ENCODE results near the gene RASGEF1B.

The RASGEF1B gene

DNA sequence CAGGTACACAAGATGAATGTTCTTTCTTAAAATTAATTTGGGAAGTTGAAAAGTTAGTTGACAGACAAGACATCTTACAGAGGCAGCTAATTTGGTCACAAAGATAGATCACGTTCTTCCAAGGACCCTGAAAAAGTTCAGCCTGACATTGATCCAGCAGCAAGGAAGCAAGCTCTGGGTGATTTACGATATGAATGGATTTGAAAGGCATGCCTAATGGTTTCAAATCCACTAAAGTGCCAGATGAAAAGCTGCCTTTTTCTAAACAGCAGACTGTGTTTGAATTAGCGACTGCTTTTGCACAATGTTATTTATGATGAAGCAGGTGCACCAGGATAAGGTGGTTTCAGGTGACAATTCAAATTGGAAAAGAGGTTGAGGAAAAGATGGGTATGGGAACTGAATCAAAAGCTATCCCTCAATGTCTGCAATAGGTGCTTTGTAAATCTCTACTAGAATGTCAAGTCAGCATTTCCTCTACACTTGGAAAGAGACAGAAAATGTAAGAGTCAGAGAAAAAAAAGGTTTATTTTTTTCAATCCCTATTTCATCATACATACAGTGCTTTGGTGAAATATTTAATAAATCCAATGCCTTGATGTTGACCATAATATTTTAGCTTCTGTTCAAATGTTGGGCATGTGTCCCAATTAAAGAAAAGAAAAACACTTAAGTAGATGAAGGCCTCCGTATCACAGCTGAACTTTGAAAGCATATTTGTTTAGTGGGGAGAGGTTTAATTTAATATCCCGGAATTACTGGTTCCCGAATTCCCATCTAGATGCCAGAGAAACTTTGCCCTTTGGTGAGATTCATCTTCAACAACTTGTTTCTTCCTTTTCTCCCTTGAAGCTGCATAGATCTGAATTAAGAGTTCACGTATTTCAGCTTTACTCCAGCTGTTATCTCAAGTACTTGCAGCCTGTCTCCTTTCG is 6.0 kb downstream of the RASGEF1B start:
- no peak for DNase-seq (ENCODE audit: low read depth)

DNA sequence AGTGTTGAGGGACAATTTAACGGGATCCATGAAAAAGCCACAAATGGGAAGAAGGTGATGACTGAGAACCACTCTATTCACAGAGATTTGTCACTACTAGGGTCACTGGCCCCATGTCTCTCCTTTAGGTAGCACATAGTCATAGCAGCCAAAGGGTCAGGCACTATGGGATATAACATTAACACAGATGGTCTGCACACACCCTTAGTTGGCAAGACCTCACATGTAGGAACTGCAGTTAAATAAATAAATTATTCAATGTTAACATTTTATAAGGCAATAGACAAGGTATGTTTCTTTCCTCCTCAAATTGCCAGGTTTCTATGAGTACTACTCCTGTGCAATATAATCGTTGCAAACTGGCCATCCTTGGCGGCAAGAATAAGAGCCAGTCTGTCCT is 10.9 kb downstream of the RASGEF1B start:
- no peak for DNase-seq (ENCODE audit: low read depth)

DNA sequence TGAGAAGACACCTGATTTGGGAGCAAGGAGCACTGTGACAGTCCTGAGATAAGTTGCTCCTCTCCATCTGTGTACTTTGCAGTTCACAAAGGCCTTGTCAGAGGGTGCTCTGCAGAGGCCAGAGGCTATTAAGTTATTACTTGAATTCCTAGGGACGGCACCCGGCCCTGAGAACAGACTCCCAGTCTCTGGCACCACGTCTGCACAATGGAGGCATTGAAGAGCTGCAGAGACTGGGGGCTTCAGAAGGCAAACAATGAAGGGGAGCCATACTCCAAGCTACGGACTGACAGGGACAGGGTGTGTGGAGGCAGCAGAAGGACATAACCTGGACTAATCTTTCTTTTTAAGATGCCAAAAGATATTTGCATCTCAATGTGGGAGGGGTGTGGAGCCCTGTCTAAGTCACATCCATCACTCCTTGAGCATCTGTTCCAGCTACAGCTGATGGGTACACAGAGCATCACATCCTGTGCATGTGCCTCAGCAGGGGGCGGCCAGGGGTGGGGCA is 11.5 kb downstream of the RASGEF1B start:
- DNase-seq (ENCODE audit: low read depth) = no peak

DNA sequence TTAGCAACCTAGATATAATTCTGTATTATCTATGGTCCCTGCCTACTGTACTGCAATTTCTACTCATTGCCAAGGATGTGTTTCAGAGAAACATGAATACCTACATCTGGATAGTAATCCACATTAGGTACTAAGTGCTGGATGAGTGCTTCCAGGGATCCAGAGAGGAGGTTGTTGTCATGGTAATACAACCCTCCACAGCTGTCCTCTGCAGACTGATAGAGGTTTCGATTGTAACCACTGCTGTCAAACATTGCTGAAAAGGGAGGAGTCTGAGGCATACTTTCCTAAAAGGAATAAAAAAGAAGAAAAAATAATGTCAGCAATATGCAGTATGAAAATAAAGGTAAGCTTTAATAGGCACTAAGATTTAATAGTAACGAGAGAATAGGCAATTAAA is 12.5 kb downstream of the RASGEF1B start:
- DNase-seq (ENCODE audit: low read depth) = no peak

DNA sequence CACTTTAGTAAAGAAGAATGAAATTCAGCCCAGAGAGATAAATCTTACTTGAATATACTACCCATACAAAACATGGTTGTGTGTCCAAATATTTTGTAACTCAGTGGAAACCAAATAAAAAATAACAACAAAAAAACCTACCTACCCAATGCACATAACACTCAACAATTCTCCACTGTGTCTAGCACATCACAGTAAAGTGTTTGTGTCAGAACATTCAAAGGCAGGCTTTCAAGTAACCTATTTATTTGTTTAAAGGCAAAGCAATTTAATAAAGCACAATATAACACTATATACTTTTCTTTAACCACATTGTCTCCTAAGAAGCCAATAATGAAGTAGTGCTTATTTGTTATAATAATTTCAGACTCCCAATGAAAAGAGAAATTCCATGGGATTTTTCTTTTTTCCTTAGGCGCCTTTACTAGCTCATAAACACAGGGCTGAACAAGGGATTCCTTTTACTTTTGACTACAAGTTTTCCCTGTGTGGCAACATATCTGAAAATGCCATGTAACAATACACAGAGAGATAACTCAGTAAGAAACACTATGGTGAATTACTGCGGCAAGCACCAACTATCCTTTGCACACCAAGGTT is 13.7 kb downstream of the RASGEF1B start:
- DNase-seq (ENCODE audit: low read depth) = no peak

DNA sequence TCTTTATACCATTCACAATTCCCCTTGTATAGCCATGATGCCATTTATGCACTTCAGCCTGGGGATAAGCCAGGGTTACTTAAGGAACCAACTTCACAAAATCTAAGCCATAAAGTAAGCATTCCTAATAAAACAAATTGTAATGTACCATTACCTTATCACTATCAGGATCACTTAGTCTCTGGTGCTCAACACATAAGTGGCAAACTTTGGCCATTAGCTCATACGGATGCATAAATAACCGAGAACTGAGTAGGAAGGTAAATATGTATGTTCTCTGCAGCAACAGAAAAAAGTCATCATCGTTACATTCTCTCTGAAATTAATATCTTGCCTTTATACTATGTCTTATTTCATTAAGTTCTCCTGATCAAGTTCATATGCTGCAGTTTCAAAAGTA is 14.4 kb downstream of the RASGEF1B start:
- DNase-seq (ENCODE audit: low read depth) = no peak

DNA sequence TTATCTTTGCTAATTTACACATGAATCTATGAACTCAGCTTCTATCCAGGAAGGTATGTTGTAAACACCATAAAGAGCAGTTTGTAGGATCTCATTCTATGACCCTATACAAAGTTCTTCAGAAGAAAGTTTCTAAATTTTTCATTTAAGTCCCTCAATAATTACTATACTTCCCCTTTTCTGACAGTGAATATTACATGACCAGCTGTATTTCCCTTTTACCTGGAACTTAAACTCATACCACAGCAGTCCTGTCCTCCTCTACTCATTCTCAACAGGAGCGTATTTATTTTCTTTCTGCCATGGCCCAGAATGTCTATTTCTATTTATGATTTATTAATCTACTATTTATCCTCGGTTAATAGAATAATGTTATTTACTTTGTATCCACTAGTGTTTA is 15.8 kb downstream of the RASGEF1B start:
- no peak for DNase-seq (ENCODE audit: low read depth)

DNA sequence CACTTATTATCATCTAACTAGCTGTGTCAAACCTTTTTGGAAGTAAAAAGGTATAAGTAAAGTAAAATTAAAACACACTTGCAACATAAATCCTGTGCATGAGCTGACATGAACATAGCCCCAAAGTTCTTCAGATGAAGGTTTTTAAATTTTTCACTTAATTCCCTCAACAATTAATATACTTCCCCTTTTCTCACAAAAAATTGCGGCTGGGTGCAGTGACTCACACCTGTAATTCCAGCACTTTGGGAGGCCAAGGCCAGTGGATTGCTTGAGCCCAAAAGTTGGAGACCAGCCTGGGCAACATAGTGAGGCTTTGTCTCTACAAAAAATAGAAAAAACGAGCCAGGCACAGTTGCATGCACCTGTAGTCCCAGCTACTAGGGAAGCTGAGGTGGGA is 16.8 kb downstream of the RASGEF1B start:
- no peak for DNase-seq (ENCODE audit: low read depth)

DNA sequence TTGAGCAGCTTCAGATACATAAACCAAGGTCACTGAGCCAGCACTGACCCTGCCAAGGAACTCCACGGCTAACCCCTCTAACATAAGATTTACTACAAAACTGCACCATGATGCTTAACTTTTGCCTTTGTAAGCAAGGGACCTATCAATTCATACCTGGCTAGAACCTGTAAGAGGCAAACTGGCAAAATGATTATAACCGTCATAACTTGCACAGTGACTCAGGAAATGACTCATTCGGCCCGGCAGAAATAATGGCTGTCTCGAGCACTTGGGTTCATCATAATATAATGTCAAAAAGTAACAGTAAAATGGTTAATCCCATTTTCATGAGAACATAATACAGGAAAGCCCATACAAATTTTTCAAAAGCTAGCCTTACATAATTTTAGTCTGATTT is 17.2 kb downstream of the RASGEF1B start:
- DNase-seq (ENCODE audit: low read depth) = no peak

DNA sequence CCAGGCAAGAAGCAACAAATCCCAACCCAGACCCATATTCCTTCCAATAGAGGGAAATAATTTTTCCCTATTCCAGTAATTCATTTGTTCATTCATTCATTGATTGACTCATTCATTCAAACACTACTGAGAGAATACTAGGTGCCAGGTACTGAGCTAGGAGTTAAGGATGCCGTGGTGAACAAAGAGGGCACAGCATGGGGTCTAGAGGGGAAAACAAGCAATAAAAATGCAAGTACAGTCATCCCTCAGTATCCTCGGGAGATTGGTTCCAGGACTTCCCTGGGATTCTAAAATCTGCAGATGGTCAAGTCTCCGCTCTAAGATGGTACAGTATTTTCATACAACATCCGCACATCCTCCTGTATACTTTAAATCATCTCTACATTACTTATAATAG is 18.7 kb downstream of the RASGEF1B start:
- DNase-seq (ENCODE audit: low read depth) = no peak

DNA sequence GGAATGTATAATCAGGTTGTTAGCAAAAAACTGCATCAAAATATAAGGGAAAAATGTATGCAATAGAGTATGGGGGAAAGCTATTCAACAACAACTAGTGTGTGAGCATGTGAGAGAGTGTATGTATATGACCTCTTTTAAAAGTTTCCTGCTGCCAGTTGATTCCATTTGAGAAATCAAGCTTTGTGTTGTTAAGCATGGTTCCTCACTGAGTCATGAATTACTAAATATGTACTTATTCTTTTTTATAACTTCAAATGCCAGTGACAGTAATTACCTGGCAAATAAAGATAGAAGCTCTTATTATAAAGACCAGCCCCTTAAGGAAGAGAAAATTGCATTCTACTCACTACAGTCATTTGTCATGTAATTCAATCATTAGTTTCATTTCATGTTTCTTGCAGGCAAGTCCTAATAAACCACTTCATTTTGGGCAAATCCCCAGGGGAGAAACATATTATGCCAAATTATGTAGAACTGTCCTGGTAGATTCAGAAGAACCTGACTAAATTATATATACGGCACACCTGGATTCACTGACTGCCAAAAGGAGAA is 19.2 kb downstream of the RASGEF1B start:
- DNase-seq (ENCODE audit: low read depth) = no peak

DNA sequence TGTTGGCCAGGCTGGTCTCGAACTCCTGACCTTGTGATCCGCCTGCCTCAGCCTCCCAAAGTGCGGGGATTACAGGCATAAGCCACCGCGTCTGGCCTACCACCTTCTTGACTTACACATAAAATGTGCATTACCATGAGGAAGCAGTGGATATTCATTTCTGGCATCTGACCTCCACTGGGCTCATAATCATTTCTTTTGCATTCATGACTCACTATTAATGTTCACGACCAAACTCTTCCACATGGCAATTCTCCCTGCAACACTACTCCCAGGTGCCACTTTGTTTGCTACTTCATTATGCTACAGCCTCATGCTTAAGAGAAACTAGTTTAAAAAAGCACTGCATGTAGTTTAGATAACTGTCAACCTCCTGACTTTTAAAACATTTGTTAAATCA is 22.7 kb downstream of the RASGEF1B start:
- no peak for DNase-seq (ENCODE audit: low read depth)

DNA sequence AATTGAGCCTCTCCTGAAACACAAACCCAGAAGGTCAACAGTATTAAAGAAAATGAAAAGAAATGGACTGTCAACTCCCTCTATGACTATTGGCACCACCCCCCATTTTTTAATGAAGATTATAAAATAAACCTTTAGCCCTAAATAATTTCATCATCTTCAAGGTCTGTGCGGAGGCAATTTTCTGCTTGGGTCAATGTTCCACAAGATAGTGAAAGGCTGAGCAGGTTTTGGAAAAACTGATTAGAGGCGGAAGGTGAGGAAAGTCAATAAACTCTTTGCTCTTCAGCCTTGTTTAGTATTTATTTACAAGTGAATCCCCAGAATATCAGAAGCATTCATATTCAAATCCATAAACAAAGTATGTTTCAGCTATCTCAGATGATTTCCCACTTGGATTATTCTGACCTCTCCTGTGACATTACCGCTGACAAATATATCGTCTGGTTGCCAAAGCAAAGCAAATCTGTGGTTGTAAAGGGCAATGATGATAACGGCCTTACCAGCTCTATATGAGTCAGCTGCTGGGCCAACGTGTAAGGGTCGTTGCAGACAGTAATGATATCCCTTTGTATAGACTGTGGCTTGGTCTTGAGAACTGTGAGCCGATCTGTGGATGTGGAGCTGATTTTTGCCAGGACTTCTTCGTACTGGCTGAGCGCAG is 24.0 kb downstream of the RASGEF1B start:
- DNase-seq (ENCODE audit: low read depth) = no peak

DNA sequence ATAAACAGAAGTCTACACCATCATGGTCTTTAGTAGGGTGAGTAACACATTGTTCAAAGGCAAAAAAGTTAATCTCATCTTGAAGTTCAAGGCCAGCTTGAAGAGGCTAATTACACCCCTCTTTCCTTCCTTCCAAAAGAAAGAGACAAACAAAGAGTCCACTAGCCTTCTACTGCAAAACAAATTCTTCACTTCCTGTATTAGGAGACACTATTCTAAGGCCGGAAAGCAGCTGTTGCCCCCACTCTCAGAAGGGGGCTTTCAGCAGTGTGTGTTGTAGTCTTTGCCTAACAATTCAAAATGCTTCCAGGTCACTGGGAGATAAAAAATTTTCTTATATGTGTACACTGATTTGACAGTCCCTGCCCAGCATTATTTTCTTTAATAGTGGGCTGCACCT is 25.1 kb downstream of the RASGEF1B start:
- DNase-seq (ENCODE audit: low read depth) = no peak

DNA sequence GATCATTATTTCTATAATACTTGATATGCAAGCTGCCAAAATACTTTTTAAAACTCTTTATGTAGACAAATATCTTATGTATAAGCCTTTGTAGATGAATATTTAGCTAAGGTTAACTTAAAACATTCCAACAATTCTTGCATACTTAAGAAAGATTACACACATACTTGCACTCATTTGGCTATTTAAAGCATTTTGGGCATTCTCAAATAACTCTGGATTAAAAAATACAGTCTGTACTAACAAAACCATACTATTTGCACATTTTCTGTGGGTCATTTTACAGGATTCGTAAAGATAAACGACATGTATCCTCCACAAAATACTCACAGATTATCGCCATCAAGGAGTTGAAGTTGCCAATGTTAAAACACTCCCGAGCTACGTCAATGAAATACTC is 26.5 kb downstream of the RASGEF1B start:
- DNase-seq (ENCODE audit: low read depth) = no peak

DNA sequence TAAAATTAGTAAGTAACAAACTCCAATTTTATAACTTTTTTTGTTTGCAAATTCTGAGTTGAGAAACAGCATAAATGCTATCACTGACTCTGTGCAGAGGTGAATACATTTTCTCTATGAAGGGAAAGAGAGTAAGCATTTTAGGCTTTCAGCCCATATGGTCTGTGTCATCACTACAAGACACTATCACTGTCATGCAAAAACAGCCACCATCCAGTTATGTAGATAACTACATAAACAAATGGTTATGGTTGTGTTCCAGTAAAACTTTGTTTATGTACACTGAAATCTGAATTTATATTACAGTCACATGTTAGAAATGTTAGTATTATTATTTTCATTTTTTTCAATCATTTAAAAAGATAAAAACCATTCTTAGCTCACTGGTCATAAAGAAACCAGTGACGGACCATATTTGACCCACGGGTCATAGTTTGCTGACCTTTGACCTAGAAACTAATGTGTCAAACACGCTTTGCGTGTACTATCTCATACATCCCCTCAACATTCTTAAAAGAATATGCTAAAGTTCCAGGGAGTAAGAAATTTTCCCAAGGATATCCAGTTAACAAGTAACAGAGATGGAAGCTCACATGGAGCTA is 29.1 kb downstream of the RASGEF1B start:
- DNase-seq (ENCODE audit: low read depth) = no peak

DNA sequence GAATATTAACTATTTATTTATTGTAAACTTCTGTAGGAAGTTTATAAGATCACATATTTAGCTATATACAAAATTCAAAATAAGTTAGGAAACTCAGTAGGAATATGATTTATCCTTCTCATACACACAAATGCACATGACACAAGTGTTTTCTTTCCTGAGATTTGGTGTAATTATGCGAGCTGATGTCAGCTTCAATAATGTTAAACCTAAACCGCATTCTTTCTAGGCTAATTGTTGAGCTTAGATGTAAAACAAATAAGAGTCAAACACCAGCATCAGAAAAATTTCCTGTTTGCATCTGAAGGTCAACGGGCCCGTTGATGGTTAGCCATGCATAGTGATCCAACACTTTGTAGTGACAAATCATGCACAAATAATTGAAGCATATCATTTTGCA is 30.8 kb downstream of the RASGEF1B start:
- no peak for DNase-seq (ENCODE audit: low read depth)

DNA sequence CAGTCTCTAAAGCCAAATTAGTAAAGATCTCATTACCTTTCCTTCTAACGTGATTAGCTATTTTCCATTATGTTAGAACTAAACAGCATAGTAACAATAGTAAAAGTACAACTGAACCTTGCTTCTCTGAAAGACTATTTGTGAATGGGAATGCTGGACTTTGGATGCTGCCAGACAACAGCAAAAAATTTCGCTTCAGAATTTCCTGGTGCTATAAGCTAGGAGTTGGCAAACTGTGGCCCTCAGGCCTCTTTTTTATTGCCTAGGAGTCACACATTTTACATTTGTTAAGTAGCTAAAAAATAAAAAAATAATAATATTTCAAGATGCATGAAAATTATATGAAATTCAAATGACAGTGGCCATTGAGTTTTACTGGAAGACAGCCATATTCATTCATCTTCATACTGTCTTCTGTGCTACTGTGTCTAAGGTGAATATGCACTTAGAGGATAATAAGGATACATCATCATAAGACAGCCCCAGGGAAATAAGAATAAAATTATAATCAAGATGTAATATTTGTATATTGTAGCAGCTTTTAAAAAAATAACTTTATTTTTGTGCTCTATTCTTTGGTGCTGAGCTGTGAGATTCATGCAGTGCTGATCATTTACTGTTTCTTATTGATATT is 34.6 kb downstream of the RASGEF1B start:
- no peak for DNase-seq (ENCODE audit: low read depth)

DNA sequence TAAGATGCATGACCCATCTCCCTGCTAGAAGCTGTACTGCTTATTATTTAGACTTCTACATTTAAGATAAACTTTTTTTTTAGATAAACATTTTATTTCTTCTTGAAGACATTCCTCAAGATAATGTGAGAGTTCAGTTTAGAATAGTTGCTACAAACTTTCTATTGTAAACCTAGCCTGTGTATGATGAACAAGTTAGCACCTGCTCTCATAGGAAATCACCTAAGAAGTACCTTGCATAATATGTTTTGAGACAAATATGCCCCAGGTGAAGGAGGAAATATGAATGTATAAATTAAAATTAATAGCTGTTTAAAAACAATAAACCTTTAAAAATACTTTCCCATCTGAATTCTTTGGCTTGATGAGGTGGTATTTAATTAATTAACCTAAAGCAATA is 35.6 kb downstream of the RASGEF1B start:
- no peak for DNase-seq (ENCODE audit: low read depth)

DNA sequence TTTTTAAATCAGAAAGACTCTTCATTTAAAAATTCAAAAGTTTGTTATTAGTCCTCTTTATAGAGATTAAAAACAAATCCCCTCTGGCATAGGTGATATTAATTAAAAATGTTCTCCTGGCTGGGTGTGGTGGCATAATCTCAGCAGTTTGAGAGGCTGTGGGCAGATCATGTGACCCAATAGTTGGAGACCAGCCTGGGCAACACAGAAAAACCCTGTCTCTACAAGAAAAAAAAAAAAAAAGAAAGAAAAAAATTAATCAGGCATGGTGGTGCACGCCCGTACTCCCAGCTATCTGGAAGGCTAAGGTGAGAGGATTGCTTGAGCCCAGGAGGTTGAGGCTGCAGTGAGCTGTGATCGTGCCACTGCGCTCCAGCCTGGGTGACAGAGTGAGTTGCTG is 38.9 kb downstream of the RASGEF1B start:
- no peak for DNase-seq (ENCODE audit: low read depth)

DNA sequence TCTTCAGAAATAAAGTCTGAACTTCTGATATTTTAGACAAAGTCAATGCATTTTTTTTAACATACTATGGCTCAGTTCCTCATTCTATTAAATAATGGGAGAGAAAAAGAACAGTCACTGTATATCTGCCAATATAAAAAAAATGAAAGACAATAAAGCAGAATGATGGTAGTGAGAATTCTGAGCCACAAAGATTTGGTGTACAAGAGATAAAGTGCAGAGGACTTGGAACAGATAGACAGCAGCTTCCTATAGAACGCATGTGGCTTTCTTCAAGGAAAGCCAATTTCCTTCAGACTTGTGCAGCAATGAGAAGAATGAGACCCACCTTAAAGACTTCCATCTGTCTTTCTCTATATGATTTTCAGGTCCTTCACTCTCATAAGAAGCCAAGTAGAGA is 39.7 kb downstream of the RASGEF1B start:
- no peak for DNase-seq (ENCODE audit: low read depth)

DNA sequence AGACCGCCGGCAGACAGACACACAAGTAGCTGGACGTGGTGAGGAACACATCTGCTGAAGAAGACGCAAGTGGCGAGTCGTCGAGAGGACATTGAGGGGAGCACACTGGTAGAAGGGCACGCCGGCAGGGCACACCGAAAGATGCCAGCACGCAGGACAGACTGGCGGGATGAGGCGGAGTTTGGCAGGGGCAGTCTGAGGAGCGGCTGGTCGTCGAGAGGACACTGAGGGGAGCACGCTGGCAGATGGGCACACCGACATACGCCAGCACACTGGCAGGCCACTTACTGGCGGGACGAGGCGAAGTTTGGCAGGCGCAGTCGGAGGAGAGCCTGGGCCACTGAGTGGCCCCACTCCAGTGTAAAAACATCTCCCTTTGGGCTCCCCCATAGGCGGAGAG is 42.1 kb downstream of the RASGEF1B start:
- no peak for DNase-seq (ENCODE audit: low read depth)
